Measurements from ENCODE around the gene JAG1. TPM values are rescaled to one million over a fixed set of nuclear protein-coding genes. Genes with fewer than 3 reads are reported as not detected.

The JAG1 gene
- total and polyA plus RNA-seq, 4 donors: 11.9 to 70.3 (median 46.8) TPM

DNA sequence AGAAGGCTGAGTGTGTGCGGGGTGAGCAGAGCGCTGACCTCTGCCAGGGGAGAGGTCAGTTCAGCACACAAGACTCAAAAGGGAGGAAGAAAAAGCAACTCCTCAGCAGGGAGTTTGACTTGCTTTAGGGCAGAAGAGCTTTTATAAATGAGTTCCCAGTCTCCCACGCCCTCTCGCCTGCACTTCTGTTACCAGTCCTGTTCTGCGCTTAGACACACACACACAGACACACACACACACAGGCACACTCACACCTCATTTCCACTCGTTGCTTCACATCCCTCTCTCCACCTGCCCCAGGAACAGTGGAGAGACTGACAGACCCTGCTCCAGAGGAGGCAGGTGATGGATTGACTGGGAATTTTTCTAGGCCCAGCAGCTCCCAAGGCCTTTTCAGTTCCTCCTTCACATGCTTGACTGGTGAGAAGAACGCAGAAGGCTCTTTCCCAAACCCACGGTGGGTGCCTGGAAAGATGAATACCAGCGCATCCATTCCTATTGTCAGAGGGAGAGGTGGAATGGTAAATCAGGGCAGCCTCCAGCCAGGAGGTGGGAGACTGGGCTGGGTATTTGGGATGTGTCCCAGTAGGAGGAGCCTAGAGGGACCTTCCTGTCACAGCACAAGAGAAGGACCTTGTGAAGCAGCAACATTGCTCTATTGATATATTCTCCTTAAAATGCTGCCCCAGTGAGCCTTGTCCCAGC lies 43.7 kb downstream of the JAG1 start:
- 89 to 92% methylated on average over 9 of the region's 9 CpGs for WGBS, 2 donors
- Histone ChIP-seq H3K9me3 (ENCODE audit: control insufficient read depth in 4 of 4, insufficient read depth in 3 of 4, low read length in 3 of 4) (peaks cover 0 to 4% (median 0%) of the 10 kb centered on the region in 4 donors), H3K27ac (ENCODE audit: low read depth in 1 of 2, low read length in 1 of 2) (peak overlapping the region in 1 of 2 donors; percentile 7), H3K4me3 (no peak overlapping the region), H3K36me3 (ENCODE audit: control insufficient read depth in 4 of 4, insufficient read depth in 4 of 4, low read length in 4 of 4) (no peaks in the 10 kb centered on the region), H3K27me3 (ENCODE audit: control insufficient read depth in 3 of 3, insufficient read depth in 3 of 3, low read length in 2 of 3) (no peaks in the 10 kb centered on the region), H3K4me1 (ENCODE audit: control insufficient read depth in 5 of 5, insufficient read depth in 5 of 5, low read length in 5 of 5) (peaks cover 0 to 24% (median 3%) of the 10 kb centered on the region in 5 donors), H3K9ac (ENCODE audit: insufficient read depth in 1 of 2, low read length in 2 of 2) (no peak overlapping the region)
- ATAC-seq (ENCODE audit: insufficient read depth, low FRiP score) (no peak), DNase-seq (no peak)
- TF ChIP-seq, protein P1, sequence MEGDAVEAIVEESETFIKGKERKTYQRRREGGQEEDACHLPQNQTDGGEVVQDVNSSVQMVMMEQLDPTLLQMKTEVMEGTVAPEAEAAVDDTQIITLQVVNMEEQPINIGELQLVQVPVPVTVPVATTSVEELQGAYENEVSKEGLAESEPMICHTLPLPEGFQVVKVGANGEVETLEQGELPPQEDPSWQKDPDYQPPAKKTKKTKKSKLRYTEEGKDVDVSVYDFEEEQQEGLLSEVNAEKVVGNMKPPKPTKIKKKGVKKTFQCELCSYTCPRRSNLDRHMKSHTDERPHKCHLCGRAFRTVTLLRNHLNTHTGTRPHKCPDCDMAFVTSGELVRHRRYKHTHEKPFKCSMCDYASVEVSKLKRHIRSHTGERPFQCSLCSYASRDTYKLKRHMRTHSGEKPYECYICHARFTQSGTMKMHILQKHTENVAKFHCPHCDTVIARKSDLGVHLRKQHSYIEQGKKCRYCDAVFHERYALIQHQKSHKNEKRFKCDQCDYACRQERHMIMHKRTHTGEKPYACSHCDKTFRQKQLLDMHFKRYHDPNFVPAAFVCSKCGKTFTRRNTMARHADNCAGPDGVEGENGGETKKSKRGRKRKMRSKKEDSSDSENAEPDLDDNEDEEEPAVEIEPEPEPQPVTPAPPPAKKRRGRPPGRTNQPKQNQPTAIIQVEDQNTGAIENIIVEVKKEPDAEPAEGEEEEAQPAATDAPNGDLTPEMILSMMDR (IDR thresholded peaks at IDR 0.05; ENCODE audit: control extremely low read depth, extremely low read depth): no peak

DNA sequence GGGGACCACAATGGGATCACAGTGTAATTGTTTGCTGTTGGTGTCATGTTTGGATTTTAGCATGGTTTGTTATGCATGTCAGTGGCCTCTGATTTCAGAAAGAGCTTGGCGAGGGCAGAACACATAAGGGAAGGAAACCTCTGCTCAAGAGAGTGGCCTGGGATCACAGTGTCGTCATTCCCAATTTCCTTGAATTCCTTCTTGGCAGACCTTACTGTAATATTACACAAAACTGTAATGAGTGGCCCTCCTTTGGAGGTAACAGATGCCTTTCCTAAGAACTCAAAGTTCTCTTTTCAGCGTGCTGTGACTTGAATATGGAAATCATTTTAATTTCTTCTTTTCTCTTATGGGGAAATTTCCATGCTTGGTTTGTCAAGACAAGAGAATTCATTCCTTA lies 46.9 kb downstream of the JAG1 start:
- peak overlapping the region in 1 of 2 donors; percentile 37 for H3K9ac ChIP-seq (ENCODE audit: insufficient read depth in 1 of 2, low read length in 2 of 2)
- H3K27me3 ChIP-seq (ENCODE audit: control insufficient read depth in 3 of 3, insufficient read depth in 3 of 3, low read length in 2 of 3): no peaks in the 10 kb centered on the region
- peaks cover 0 to 4% (median 0%) of the 10 kb centered on the region in 4 donors for H3K9me3 ChIP-seq (ENCODE audit: control insufficient read depth in 4 of 4, insufficient read depth in 3 of 4, low read length in 3 of 4)
- H3K4me3 ChIP-seq: no peak overlapping the region
- TF ChIP-seq, protein P1 (IDR thresholded peaks at IDR 0.05; ENCODE audit: control extremely low read depth, extremely low read depth): no peak
- ATAC-seq (ENCODE audit: insufficient read depth, low FRiP score): no peak
- DNase-seq: peak in 2 of 3 donors; percentile 64 to 67
- WGBS, 2 donors: 59 to 70% methylated on average over 3 of the region's 3 CpGs
- H3K4me1 ChIP-seq (ENCODE audit: control insufficient read depth in 5 of 5, insufficient read depth in 5 of 5, low read length in 5 of 5): peaks cover 0 to 37% (median 0%) of the 10 kb centered on the region in 5 donors
- no peaks in the 10 kb centered on the region for H3K36me3 ChIP-seq (ENCODE audit: control insufficient read depth in 4 of 4, insufficient read depth in 4 of 4, low read length in 4 of 4)
- no peak overlapping the region for H3K27ac ChIP-seq (ENCODE audit: low read depth in 1 of 2, low read length in 1 of 2)

DNA sequence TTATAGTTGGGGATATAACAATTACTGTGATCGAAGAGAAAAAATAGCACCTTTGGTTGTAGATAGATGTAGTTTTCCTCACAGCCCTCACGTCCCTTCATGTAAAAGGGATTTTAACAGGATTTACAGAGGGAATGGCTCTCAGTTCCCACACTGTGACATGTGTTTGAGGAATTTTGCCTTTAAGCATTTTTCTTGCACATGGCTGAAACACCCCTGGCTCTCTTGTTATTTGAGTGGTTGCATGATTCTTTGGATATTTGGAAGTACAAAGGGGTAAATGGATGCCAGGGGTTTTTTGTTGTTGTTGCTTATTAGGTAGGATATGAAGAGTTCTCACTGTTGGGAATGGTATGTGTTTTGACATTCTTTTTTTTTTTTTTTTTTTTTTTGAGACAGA lies 48.2 kb downstream of the JAG1 start:
- H3K36me3 ChIP-seq (ENCODE audit: control insufficient read depth in 4 of 4, insufficient read depth in 4 of 4, low read length in 4 of 4): no peaks in the 10 kb centered on the region
- no peaks in the 10 kb centered on the region for H3K27me3 ChIP-seq (ENCODE audit: control insufficient read depth in 3 of 3, insufficient read depth in 3 of 3, low read length in 2 of 3)
- TF ChIP-seq, protein P1 (IDR thresholded peaks at IDR 0.05; ENCODE audit: control extremely low read depth, extremely low read depth): no peak
- H3K9ac ChIP-seq (ENCODE audit: insufficient read depth in 1 of 2, low read length in 2 of 2): no peak overlapping the region
- no peak overlapping the region for H3K27ac ChIP-seq (ENCODE audit: low read depth in 1 of 2, low read length in 1 of 2)
- H3K4me1 ChIP-seq (ENCODE audit: control insufficient read depth in 5 of 5, insufficient read depth in 5 of 5, low read length in 5 of 5): peaks cover 0 to 42% (median 5%) of the 10 kb centered on the region in 5 donors
- WGBS, 2 donors: 89 to 97% methylated on average over 2 of the region's 2 CpGs
- no peak overlapping the region for H3K4me3 ChIP-seq
- ATAC-seq (ENCODE audit: insufficient read depth, low FRiP score) (no peak), DNase-seq (no peak)
- peaks cover 0 to 2% (median 0%) of the 10 kb centered on the region in 4 donors for H3K9me3 ChIP-seq (ENCODE audit: control insufficient read depth in 4 of 4, insufficient read depth in 3 of 4, low read length in 3 of 4)
